Subcutaneous adipose tissue (tissue), 4 donors: Measurements from ENCODE around the gene CCN5. TPM values are rescaled to one million over a fixed set of nuclear protein-coding genes. Genes with fewer than 3 reads are reported as not detected.

ENCODE experiments used
- total RNA-seq, 4 donors: library from RNA; depleted of rRNA; stranded (reverse); fragments of >200 nt; gene quantifications; one replicate each; pipeline ENCODE4 v1.1.0, GENCODE V29; 2016
- TF ChIP-seq, protein P1 (sequence below): fragments of 450-650 bp; IDR thresholded peaks from one replicate; pipeline ENCODE4 v1.5.1; 2016; ENCODE audit warnings: low read depth, mild to moderate bottlenecking, control low read depth, antibody characterized with exemption, moderate library complexity

The CCN5 gene
- total RNA-seq, 4 donors from 2014 or later = 153 to 1,717 (median 223) TPM

DNA sequence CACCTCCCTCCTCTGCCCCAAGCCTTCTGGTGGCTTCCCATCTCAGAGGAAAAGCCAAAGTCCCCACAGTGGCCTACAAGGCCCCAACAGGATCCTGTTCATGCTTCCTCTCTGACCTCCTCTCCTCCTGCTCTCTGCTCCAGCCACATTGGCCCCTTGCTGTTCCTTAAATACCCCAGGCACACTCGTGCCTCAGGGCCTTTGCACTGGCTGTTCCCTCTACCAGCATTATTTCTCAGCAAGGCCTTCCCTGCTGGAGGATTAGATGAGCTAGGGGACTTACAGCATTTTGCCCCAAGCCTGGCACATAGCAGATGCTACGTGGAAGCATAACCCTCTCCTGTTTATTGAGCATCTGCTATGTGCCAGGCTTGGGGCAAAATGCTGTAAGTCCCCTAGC, 7.8 kb downstream of the CCN5 start:
- TF ChIP-seq, protein P1, sequence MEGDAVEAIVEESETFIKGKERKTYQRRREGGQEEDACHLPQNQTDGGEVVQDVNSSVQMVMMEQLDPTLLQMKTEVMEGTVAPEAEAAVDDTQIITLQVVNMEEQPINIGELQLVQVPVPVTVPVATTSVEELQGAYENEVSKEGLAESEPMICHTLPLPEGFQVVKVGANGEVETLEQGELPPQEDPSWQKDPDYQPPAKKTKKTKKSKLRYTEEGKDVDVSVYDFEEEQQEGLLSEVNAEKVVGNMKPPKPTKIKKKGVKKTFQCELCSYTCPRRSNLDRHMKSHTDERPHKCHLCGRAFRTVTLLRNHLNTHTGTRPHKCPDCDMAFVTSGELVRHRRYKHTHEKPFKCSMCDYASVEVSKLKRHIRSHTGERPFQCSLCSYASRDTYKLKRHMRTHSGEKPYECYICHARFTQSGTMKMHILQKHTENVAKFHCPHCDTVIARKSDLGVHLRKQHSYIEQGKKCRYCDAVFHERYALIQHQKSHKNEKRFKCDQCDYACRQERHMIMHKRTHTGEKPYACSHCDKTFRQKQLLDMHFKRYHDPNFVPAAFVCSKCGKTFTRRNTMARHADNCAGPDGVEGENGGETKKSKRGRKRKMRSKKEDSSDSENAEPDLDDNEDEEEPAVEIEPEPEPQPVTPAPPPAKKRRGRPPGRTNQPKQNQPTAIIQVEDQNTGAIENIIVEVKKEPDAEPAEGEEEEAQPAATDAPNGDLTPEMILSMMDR = no peak

GRCh38 chr20:44723391-44723790, 8.2 kb downstream of the CCN5 start:
- TF ChIP-seq, protein P1 = no peak

GRCh38 chr20:44723798-44724362, 8.7 kb downstream of the CCN5 start:
- TF ChIP-seq, protein P1 = no peak

- TF ChIP-seq, protein P1 = no peak
Observed at GRCh38 chr20:44724423-44725091, 9.4 kb downstream of the CCN5 start.

DNA sequence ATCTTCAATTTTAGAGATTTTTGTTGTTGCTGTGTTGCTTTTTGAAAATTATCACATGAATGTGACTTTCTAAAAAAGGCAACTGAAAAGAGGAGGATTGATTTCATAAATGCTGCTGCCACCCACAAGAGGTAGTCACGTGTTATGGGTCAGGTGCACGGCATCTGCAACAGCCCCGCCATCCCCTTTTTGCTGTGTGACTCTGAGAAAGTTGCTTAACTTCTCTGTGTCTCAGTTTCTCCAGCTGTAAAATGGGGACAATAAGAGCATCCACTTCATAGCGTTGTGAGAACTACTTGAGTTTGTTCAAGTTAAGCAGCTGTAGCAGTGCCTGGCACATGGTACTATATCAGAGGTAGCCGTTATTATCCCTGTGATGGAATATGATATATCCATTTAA, 10.7 kb downstream of the CCN5 start:
- TF ChIP-seq, protein P1 = no peak

DNA sequence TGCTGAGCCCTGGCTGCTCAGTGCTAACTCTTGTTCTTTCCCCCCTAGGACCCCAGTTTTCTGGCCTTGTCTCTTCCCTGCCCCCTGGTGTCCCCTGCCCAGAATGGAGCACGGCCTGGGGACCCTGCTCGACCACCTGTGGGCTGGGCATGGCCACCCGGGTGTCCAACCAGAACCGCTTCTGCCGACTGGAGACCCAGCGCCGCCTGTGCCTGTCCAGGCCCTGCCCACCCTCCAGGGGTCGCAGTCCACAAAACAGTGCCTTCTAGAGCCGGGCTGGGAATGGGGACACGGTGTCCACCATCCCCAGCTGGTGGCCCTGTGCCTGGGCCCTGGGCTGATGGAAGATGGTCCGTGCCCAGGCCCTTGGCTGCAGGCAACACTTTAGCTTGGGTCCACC, 11.9 kb downstream of the CCN5 start:
- TF ChIP-seq, protein P1 = no peak

- TF ChIP-seq, protein P1 = no peak
Observed at GRCh38 chr20:44727651-44728050, 12.5 kb downstream of the CCN5 start.
